SK-N-SH (cell line): Measurements from ENCODE around the gene OSGIN1.

Experiments
- FOXJ3 ChIP-seq: sonication (generic); formaldehyde crosslinking; IDR thresholded peaks from 2 replicates; pipeline ENCODE4 v1.5.1; 2020; ENCODE audit warnings: mild to moderate bottlenecking, missing genetic modification reagents
- FOXM1 ChIP-seq: IDR thresholded peaks from 2 replicates; pipeline ENCODE4 v1.4.0; 2012; ENCODE audit warnings: low read depth, mild to moderate bottlenecking
- GABPA ChIP-seq: IDR thresholded peaks from 2 replicates; pipeline ENCODE4 v1.4.0; 2012; ENCODE audit warnings: low read depth, mild to moderate bottlenecking
- SMC3 ChIP-seq: IDR thresholded peaks from 2 replicates; pipeline ENCODE4 v1.6.1; 2012; ENCODE audit warnings: low read depth, low read length, improper control_type of control experiment
- TCF12 ChIP-seq: IDR thresholded peaks from 2 replicates; pipeline ENCODE4 v1.4.0; 2012
- YY1 ChIP-seq: IDR thresholded peaks from 2 replicates; pipeline ENCODE4 v1.4.0; 2012; ENCODE audit warnings: low read depth, mild to moderate bottlenecking
- TF ChIP-seq, protein P1 (sequence below): fragments of 200-600 bp; sonication (generic); IDR thresholded peaks from 2 replicates; pipeline ENCODE4 v1.6.1; 2017; ENCODE audit warnings: antibody characterized with exemption, mild to moderate bottlenecking, moderate library complexity

DNA sequence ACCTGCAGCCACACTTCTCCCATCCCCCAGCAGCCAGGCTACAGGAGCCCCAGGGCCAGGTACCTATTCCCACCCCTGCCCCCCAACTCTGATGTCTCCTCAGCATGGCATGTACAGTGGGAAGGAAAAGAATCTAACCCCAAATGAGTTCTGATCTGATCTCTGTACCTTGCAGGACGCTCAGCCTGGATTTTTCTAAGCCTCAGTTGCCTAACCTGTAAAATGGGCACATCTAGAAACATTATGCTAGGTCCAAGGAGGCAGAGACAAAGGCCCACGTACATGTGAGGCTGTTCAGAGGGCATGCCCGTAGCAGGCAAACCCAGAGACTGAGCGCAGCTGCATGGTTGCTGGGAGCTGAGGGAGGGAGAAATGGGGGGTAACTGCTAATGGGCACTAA lies 54.5 kb downstream of the OSGIN1 start:
- no peak for TF ChIP-seq TCF12
- TF ChIP-seq, protein P1, sequence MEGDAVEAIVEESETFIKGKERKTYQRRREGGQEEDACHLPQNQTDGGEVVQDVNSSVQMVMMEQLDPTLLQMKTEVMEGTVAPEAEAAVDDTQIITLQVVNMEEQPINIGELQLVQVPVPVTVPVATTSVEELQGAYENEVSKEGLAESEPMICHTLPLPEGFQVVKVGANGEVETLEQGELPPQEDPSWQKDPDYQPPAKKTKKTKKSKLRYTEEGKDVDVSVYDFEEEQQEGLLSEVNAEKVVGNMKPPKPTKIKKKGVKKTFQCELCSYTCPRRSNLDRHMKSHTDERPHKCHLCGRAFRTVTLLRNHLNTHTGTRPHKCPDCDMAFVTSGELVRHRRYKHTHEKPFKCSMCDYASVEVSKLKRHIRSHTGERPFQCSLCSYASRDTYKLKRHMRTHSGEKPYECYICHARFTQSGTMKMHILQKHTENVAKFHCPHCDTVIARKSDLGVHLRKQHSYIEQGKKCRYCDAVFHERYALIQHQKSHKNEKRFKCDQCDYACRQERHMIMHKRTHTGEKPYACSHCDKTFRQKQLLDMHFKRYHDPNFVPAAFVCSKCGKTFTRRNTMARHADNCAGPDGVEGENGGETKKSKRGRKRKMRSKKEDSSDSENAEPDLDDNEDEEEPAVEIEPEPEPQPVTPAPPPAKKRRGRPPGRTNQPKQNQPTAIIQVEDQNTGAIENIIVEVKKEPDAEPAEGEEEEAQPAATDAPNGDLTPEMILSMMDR = no peak
- TF ChIP-seq SMC3 = no peak
- no peak for TF ChIP-seq YY1
- no peak for TF ChIP-seq GABPA
- no peak for TF ChIP-seq FOXM1
- TF ChIP-seq FOXJ3 (CRISPR knock-in tag) = no peak
